ENCODE data around the gene PRSS21.

Gene PRSS21

GRCh38 chr16:2769100-2769529 is 47.9 kb upstream of the PRSS21 start:
- TF ChIP-seq GABPA (IDR thresholded peaks at IDR 0.05; ENCODE audit: low read depth) (no peak), POLR2AphosphoS5 (IDR thresholded peaks at IDR 0.05; ENCODE audit: low read depth) (peak; percentile 11; the same call in 1 of the 2 replicates), SPI1 (IDR thresholded peaks at IDR 0.05; ENCODE audit: borderline replicate concordance, low read depth) (no peak), REST (IDR thresholded peaks at IDR 0.05; ENCODE audit: insufficient replicate concordance, low read depth) (no peak), CTCF (IDR thresholded peaks at IDR 0.05; ENCODE audit: insufficient read depth, low read length) (no peak)
- Histone ChIP-seq H3K27me3 (ENCODE audit: insufficient read depth, poor library complexity, severe bottlenecking) (no peaks in the 10 kb centered on the region), H3K27ac (replicated peaks) (no peak overlapping the region), H3K4me3 (replicated peaks; ENCODE audit: insufficient read depth, low read length) (no peak overlapping the region)
- DNase-seq (ENCODE audit: low read depth in 1 of 2, low spot score in 1 of 2) = peak in 1 of 2 experiments; percentile 31

GRCh38 chr16:2769675-2770056 is 47.4 kb upstream of the PRSS21 start:
- DNase-seq (ENCODE audit: low read depth in 1 of 2, low spot score in 1 of 2) = peak in 1 of 2 experiments; percentile 7
- Histone ChIP-seq H3K27ac (replicated peaks) (no peak overlapping the region), H3K27me3 (ENCODE audit: insufficient read depth, poor library complexity, severe bottlenecking) (no peaks in the 10 kb centered on the region), H3K4me3 (replicated peaks; ENCODE audit: insufficient read depth, low read length) (no peak overlapping the region)
- no peak for TF ChIP-seq SPI1 (IDR thresholded peaks at IDR 0.05; ENCODE audit: borderline replicate concordance, low read depth)
- no peak for TF ChIP-seq REST (IDR thresholded peaks at IDR 0.05; ENCODE audit: insufficient replicate concordance, low read depth)
- TF ChIP-seq POLR2AphosphoS5 (IDR thresholded peaks at IDR 0.05; ENCODE audit: low read depth) = no peak
- no peak for TF ChIP-seq CTCF (IDR thresholded peaks at IDR 0.05; ENCODE audit: insufficient read depth, low read length)
- no peak for TF ChIP-seq GABPA (IDR thresholded peaks at IDR 0.05; ENCODE audit: low read depth)

- H3K27ac ChIP-seq (replicated peaks) = no peak overlapping the region
- TF ChIP-seq POLR2AphosphoS5 (IDR thresholded peaks at IDR 0.05; ENCODE audit: low read depth) (peak; percentile 38), GABPA (IDR thresholded peaks at IDR 0.05; ENCODE audit: low read depth) (no peak), SPI1 (IDR thresholded peaks at IDR 0.05; ENCODE audit: borderline replicate concordance, low read depth) (no peak)
- no peak overlapping the region for H3K4me3 ChIP-seq (replicated peaks; ENCODE audit: insufficient read depth, low read length)
- no peaks in the 10 kb centered on the region for H3K27me3 ChIP-seq (ENCODE audit: insufficient read depth, poor library complexity, severe bottlenecking)
- peak; percentile 23 to 40 for DNase-seq (ENCODE audit: low read depth in 1 of 2, low spot score in 1 of 2)
These were observed 46.7 kb upstream of the PRSS21 start for GRCh38 chr16:2770057-2770951.
